Neural crest cell (in vitro differentiated cells): ENCODE results near the gene CLASP1. TPM values are rescaled to one million over a fixed set of nuclear protein-coding genes. Genes with fewer than 3 reads are reported as not detected.
"Not testable (repeated sequence)": the region's sequence is repeated elsewhere in the genome, so short reads cannot be mapped to it uniquely, and the experiment has no call there.

ENCODE experiments used
- DNase-seq: peaks from one replicate; pipeline ENCODE4 v3.0.0; 2021; ENCODE audit warnings: low read depth, mixed read lengths, low spot score
- H3K27ac Mint-ChIP-seq: one replicate; pipeline ENCODE4 v1.8.0; 2021; ENCODE audit warnings: mild to moderate bottlenecking, mixed read lengths; ENCODE audit not compliant: unreplicated experiment
- H3K27me3 Mint-ChIP-seq: 2 replicates; pipeline ENCODE4 v1.8.0; 2021; ENCODE audit warnings: low read depth, mild to moderate bottlenecking, mixed read lengths
- H3K36me3 Mint-ChIP-seq: 2 replicates; pipeline ENCODE4 v1.8.0; 2021; ENCODE audit warnings: low read depth, mild to moderate bottlenecking, mixed read lengths
- H3K4me1 Mint-ChIP-seq: 2 replicates; pipeline ENCODE4 v1.8.0; 2021; ENCODE audit warnings: mixed read lengths
- H3K4me3 Mint-ChIP-seq: one replicate; pipeline ENCODE4 v1.8.0; 2021; ENCODE audit warnings: mild to moderate bottlenecking, mixed read lengths
- H3K9me3 Mint-ChIP-seq: 2 replicates; pipeline ENCODE4 v1.8.0; 2021; ENCODE audit warnings: mixed read lengths
- CTCF ChIP-seq: fragments of 200-600 bp; sonication (generic); conservative IDR thresholded peaks from 2 replicates; pipeline ENCODE4 v1.5.0; 2021; ENCODE audit warnings: antibody characterized with exemption, mild to moderate bottlenecking
- total RNA-seq: library from RNA; stranded (reverse); gene quantifications from 2 replicates; pipeline ENCODE4 v1.2.1, GENCODE V29; 2021

The CLASP1 gene
- total RNA-seq, 1 donor from 2014 or later: 95.8 TPM

DNA sequence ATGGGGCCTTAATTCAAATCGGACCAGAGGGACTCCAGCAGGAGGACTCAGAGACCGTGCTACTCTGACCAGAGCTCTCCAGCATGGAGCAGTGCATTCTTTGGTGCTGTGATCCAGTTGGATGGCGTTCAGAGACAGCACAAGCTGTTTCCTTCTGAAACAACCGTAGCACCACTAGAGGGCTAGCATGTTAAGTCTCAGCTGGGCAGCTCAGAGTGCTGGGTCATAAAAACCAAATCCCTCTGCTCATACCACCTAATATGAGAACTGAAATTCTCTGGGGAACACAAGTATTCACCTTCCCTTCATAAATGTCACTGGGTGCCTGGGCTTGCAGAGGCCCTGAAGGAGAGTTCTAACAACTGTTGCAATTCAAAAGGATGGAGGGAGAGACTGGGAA lies 266.5 kb downstream of the CLASP1 start:
- H3K9me3 Mint-ChIP-seq: no peaks in the 10 kb centered on the region
- H3K4me1 Mint-ChIP-seq: peaks cover 20% of the 10 kb centered on the region
- H3K27ac Mint-ChIP-seq: peak overlapping the region; percentile 62
- H3K27me3 Mint-ChIP-seq: no peaks in the 10 kb centered on the region
- no peak for TF ChIP-seq CTCF
- H3K4me3 Mint-ChIP-seq: no peak overlapping the region
- peaks cover 38% of the 10 kb centered on the region for H3K36me3 Mint-ChIP-seq
- no peak for DNase-seq

DNA sequence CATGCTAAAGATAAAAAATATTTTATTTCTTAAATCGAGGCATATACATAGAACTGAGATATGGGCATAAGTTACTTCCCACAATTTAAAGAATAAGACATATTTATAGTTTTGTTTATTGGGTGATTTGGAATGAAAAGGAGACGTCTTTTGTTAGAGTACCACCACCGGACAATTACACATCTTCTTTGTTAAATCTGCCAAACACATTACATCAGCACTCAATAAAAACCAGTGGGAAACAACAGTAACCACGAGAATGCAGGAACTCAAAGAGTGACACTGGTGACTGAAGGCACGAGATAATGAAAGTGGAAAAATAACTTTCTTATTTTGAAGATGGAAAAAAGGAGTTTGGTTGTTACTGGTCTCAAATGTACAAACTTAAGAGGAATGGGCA lies 271.6 kb downstream of the CLASP1 start:
- Mint-ChIP-seq H3K27ac (no peak overlapping the region), H3K9me3 (no peaks in the 10 kb centered on the region), H3K4me1 (peaks cover 23% of the 10 kb centered on the region), H3K4me3 (no peak overlapping the region), H3K36me3 (peaks cover 45% of the 10 kb centered on the region), H3K27me3 (no peaks in the 10 kb centered on the region)
- TF ChIP-seq CTCF: no peak
- no peak for DNase-seq

- H3K27ac Mint-ChIP-seq: no peak overlapping the region
- H3K36me3 Mint-ChIP-seq: peaks cover 41% of the 10 kb centered on the region
- H3K27me3 Mint-ChIP-seq: no peaks in the 10 kb centered on the region
- H3K4me1 Mint-ChIP-seq: peaks cover 23% of the 10 kb centered on the region
- no peak for TF ChIP-seq CTCF
- H3K4me3 Mint-ChIP-seq: no peak overlapping the region
- DNase-seq: no peak
- H3K9me3 Mint-ChIP-seq: no peaks in the 10 kb centered on the region
Observed at GRCh38 chr2:121376535-121377250, 272.6 kb downstream of the CLASP1 start.

GRCh38 chr2:121375621-121376159 lies 273.6 kb downstream of the CLASP1 start:
- H3K4me3 Mint-ChIP-seq: no peak overlapping the region
- H3K27ac Mint-ChIP-seq: no peak overlapping the region
- DNase-seq: no peak
- no peaks in the 10 kb centered on the region for H3K9me3 Mint-ChIP-seq
- peaks cover 23% of the 10 kb centered on the region for H3K4me1 Mint-ChIP-seq
- H3K36me3 Mint-ChIP-seq: peaks cover 40% of the 10 kb centered on the region
- H3K27me3 Mint-ChIP-seq: no peaks in the 10 kb centered on the region
- TF ChIP-seq CTCF: no peak

DNA sequence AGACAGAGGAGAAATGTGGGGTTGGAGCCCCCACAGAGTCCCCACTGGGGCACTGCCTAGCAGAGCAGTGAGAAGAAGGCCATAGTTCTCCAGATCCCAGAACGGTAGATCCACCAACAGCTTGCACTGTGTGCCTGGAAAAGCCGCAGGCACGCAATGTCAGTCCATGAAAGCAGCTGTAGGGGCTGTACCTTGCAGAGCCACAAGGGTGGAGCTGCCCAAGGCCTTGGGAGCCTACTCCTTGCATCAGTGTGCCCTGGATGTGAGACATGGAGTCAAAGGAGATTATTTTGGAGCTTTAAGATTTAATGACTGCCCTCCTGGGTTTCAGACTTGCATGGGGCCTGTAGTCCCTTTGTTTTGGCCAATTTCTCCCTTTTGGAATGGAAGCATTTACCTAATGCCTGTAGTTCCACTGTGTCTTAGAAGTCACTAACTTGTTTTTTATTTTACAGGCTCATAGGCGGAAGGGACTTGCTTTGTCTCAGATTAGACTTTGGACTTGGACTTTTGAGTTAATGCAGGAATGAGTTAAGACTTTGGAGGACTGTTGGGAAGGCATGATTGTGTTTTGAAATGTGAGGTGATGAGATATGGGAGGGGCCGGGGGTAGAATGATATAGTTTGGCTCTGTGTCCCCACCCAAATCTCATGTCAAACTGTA lies 274.7 kb downstream of the CLASP1 start:
- Mint-ChIP-seq H3K4me1 (peaks cover 19% of the 10 kb centered on the region), H3K36me3 (peaks cover 43% of the 10 kb centered on the region)
- not testable (repeated sequence) for H3K27me3 Mint-ChIP-seq, H3K27ac Mint-ChIP-seq, H3K4me3 Mint-ChIP-seq, H3K9me3 Mint-ChIP-seq, DNase-seq
